DMS153 (cell line): Measurements from ENCODE around the gene YIPF2.
A peak's percentile ranks its signal among the peaks of the same experiment; 100 is the strongest.
"Not testable (repeated sequence)": the region's sequence is repeated elsewhere in the genome, so short reads cannot be mapped to it uniquely, and the experiment has no call there.

ENCODE experiments used
- DNase-seq: peaks from one replicate; lab custom pipeline; 2025; lab: John Stamatoyannopoulos, UW

The YIPF2 gene

GRCh38 chr19:10928563-10929401, at the start of gene YIPF2, which contains the start of gene TIMM29:
YIPF2 (minus strand) TSS chr19:10928639; CDS start chr19:10928410, 229 bp downstream.
TIMM29 (plus strand) TSS chr19:10928811; CDS start chr19:10928823, 12 bp downstream.
- peak; percentile 96 for DNase-seq

GRCh38 chr19:10977742-10978092, 49.3 kb upstream of the YIPF2 start:
- no peak for DNase-seq

- DNase-seq = no peak
Measured at GRCh38 chr19:10976131-10976892, 47.9 kb upstream of the YIPF2 start.

- DNase-seq = no peak
Measured at GRCh38 chr19:10975374-10976130, 47.1 kb upstream of the YIPF2 start.

GRCh38 chr19:10971107-10971726, 42.8 kb upstream of the YIPF2 start:
- no peak for DNase-seq

GRCh38 chr19:10968527-10969135, 40.2 kb upstream of the YIPF2 start:
- no peak for DNase-seq

GRCh38 chr19:10966809-10967208, 38.4 kb upstream of the YIPF2 start:
- DNase-seq = no peak

GRCh38 chr19:10965398-10965797, 37.0 kb upstream of the YIPF2 start:
- DNase-seq = no peak

GRCh38 chr19:10964903-10965302, 36.5 kb upstream of the YIPF2 start:
- no peak for DNase-seq

- DNase-seq = no peak
Measured at GRCh38 chr19:10963865-10964264, 35.4 kb upstream of the YIPF2 start.

GRCh38 chr19:10962863-10963262, 34.4 kb upstream of the YIPF2 start:
- DNase-seq = no peak

GRCh38 chr19:10961073-10961860, 32.8 kb upstream of the YIPF2 start:
- no peak for DNase-seq

- peak; percentile 89 for DNase-seq
Measured at GRCh38 chr19:10960314-10961072, 32.1 kb upstream of the YIPF2 start, which contains the start of gene SMARCA4. SMARCA4 (plus strand) TSS chr19:10961030; CDS start chr19:10984152, 23,122 bp downstream.

GRCh38 chr19:10959277-10959968, 31.0 kb upstream of the YIPF2 start:
- not testable (repeated sequence) for DNase-seq

- DNase-seq = peak; percentile 66
Measured at GRCh38 chr19:10952809-10953208, 24.4 kb upstream of the YIPF2 start.

- DNase-seq = no peak
Measured at GRCh38 chr19:10946958-10947657, 18.7 kb upstream of the YIPF2 start.

GRCh38 chr19:10945264-10945663, 16.8 kb upstream of the YIPF2 start:
- DNase-seq = no peak

GRCh38 chr19:10943412-10943811, 15.0 kb upstream of the YIPF2 start:
- DNase-seq = not testable (repeated sequence)
